ENCODE measurements around the gene FAM89A. TPM values are rescaled to one million over a fixed set of nuclear protein-coding genes. Genes with fewer than 3 reads are reported as not detected.

Gene FAM89A
- total and polyA plus RNA-seq, 9 of the 15 experiments (the other 6 are each of a cell fraction or from before 2014, with no cell fraction given): 8.7 to 66.2 (median 43.3) TPM

GRCh38 chr1:231040019-231040799 is at the start of gene FAM89A (continued):
- TF ChIP-seq SNIP1 (IDR thresholded peaks at IDR 0.05; ENCODE audit: low read depth) (peak; percentile 79; the same call in 1 of the 2 replicates), NFE2L1 (tag; IDR thresholded peaks at IDR 0.05; ENCODE audit: borderline replicate concordance, low read depth) (no peak), SREBF2 (CRISPR knock-in tag; IDR thresholded peaks at IDR 0.05) (no peak), RNF2 (IDR thresholded peaks at IDR 0.05) (no peak), ETS1 (conservative IDR thresholded peaks at IDR 0.05; ENCODE audit: control insufficient read depth, low read depth, low read length) (peak; percentile 83), ATF6 (CRISPR knock-in tag; IDR thresholded peaks at IDR 0.05) (no peak), POLR2H (tag; IDR thresholded peaks at IDR 0.05; ENCODE audit: low read depth) (peak; percentile 67), SMAD2 (IDR thresholded peaks at IDR 0.05; ENCODE audit: low read depth, low read length) (no peak), MED1 (CRISPR knock-in tag; IDR thresholded peaks at IDR 0.05; ENCODE audit: borderline replicate concordance) (no peak), RBM14 (IDR thresholded peaks at IDR 0.05; ENCODE audit: borderline replicate concordance, insufficient read depth, low read depth, low read length) (no peak), COPS2 (conservative IDR thresholded peaks at IDR 0.05) (no peak), GTF2B (IDR thresholded peaks at IDR 0.05; ENCODE audit: extremely low read depth, insufficient read length) (no peak), BACH1 (tag; IDR thresholded peaks at IDR 0.05) (no peak), E2F3 (CRISPR knock-in tag; IDR thresholded peaks at IDR 0.05) (no peak), TAF7 (tag; IDR thresholded peaks at IDR 0.05) (peak; percentile 43; the same call in 1 of the 2 replicates), MXD1 (CRISPR knock-in tag; IDR thresholded peaks at IDR 0.05; ENCODE audit: borderline replicate concordance, poor library complexity, severe bottlenecking) (no peak), BCOR (IDR thresholded peaks at IDR 0.05) (no peak; the same call in none of the 2 replicates), ZNF398 (CRISPR knock-in tag; IDR thresholded peaks at IDR 0.05) (no peak), STAT5A (IDR thresholded peaks at IDR 0.05; ENCODE audit: borderline replicate concordance, low read length) (no peak), CBFB (CRISPR knock-in tag; IDR thresholded peaks at IDR 0.05) (no peak)

All from K562 (cell line).